SK-MEL-5 (cell line): ENCODE measurements around the gene ACTR10. TPM values are rescaled to one million over a fixed set of nuclear protein-coding genes. Genes with fewer than 3 reads are reported as not detected.
A peak's percentile ranks its signal among the peaks of the same experiment; 100 is the strongest.

ENCODE experiments used
- DNase-seq: peaks from one replicate; pipeline ENCODE4 v3.0.0-alpha.2; 2016; ENCODE audit warnings: low read depth, low spot score
- in situ Hi-C: cut with HindIII; loops from 2 replicates; pipeline ENCODE4 v1.10.0; 2016; ENCODE audit warnings: low sequenced_read_pairs, high pct_unique_total_duplicates, low pct_unique_long_range_greater_than_20kb
- polyA plus RNA-seq, 2 experiments: library from polyadenylated mRNA; depleted of rRNA; stranded (reverse); fragments of >200 nt; gene quantifications; 2 replicates each; pipeline ENCODE4 v1.2.3, GENCODE V29; 2015
- total RNA-seq: library from RNA; depleted of rRNA; stranded (reverse); fragments of >200 nt; shearing (Covaris generic); gene quantifications from 2 replicates; pipeline ENCODE4 v1.2.3, GENCODE V29; 2014; rRNA removed

ACTR10 gene
- total RNA-seq, result 72.9 and 79.4 TPM in 2 replicates
- polyA plus RNA-seq (2015; cell fraction: cytosol; rRNA removed), result 50.2 and 69.7 TPM in 2 replicates
- 32.6 and 39.7 TPM in 2 replicates for polyA plus RNA-seq (2015; cell fraction: nucleus; rRNA removed)

DNA sequence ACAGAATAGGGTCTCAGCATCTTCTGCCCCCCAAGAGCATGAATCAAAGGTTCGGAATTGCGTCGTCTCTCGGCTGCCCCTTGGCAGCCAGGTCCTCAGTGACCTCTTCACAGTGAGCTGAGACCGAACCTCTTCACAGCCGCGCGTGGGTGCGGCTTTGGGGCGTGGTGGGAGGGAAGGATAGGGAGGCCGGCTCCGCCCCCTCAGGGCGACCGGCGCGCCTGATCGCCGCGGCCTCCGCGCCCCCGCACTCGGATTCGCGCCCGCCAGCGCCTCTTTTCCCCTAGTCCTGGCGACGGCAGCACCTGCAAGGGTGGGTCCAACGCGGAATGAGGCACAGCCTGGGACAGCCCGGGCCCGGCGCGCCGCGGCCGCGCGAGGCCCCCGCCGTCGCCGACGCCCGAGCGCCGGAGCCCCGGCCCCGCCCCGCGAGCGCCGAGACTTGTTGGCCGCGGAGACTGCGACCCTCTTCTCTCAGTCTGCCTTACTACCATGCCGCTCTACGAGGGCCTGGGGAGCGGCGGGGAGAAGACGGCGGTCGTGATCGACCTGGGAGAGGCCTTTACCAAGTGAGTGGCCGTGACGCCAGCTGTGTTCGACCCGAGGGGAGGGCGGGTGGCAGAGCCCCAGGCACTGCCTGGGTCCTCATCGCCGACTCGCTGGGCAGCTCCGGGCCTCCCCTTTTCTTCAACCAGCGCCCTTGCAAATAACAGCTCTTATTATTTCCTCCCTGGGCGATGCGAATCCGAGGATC lies at the start of gene ACTR10:
TSS of gene ACTR10 (plus strand) at position 424 of the 754 bp plus-strand sequence. CDS start at position 493, 69 bp downstream.
- in situ Hi-C loops, result no loop called here

DNA sequence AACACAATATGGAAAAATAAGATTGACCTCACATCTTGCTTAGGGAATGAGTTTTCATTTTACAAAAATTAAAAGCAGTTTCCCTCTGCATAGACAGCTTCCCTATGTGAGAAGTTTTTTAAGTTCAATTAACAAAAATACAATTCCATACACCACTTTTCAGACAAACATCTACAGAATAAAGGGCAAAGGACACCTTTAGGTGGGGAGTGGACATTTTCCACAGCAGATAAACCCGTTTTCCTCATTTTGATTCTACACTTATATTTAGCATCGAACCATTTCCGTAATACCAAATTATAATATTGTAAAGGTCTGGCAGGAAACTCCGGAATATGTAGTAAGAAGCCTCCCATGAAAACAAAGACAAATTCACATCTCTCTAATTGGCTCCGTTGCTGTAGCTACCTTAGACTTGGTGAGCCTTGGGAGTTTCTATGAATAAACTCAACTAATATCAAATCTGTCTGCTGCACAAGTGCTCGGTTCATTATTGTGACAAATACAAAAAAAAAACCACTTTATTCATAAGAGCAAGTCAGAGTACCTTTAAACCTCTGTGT lies 49.6 kb upstream of the ACTR10 start:
- DNase-seq, result no peak
- in situ Hi-C loops, result no loop called here

More for the DNA sequence above, at the start of gene ACTR10:
- peak; percentile 78 for DNase-seq

DNA sequence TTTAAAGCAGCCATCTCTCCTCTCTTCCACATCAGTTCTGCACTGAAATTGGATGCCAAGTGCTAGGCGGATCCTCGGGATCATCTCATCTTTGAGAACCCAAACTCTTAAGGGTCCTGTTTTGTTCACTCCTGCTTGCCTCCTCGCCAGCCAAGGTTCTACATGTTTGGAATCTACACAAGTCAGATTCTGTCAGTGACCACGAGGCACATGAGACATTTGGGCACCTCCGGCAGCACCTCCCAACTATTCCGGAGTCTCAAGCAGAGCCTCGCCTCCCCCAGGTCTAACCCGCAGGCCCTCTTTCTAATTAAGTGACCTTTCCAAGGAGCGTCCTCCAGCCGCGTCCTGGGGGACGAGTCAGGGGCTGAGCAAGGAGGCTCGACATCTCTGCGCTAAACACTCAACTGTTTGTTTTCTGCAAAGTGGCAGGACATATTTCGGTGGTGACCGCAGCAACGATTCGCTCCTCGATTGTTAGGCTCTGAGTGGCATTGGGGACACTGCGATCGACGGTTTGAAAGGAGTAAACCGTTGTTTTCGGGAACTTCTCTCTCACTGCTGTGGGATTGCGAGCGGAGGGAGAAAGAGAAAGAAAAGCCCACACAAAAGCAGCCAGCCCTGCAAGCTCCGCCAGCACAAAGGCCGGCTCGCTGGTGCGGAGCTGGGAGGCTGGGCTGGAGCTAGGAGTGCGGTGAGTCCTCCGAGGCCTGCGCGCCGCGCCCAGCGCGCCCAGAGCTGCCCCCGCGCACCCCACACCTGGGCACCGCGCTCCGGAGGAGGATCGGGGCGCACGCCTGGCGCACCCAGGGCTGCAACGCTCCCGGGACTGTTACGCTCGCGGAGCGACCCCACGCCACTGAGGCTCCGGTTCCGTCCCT lies 48.6 kb upstream of the ACTR10 start:
- in situ Hi-C loops, result no loop called here

DNA sequence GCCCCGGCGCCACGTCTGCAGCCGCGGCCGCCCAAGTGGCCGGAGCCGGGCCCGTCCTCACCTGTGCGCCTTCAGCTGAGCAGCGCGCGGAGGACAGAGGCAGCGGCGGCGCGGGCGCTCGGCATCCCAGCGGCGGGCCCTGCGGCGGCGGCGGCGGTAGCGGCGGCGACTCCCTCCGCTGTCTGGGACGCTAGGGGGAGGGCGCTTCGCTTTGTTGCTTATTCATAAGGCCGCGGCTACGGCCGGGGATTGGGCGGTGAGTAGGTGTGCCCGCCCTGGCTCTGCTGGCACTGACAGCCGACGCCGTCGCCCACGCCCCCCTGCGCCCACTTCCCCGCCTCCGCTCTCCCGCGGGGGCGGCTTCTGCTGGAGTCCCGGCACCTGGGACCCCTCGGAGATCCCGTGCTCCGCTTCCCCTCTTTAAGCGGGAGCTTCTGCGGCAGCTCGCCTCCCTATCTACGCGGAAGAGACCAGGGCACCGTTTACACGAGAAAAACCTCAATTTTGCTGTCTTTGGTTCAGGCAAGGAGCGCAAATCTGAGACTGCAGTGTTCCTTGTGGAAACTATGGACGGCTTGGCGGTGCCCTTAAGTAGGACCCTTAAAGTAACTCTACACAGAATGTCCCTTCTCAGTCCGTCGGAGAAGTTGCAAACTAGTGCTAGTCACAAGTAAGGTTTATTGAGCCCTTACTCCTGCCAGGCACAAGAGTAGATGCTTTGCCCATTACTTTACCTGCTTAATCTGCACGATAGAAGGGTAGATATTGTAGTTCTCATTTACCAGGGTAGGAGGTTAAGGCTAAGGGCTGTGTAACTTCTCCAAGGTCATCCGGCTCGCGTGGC lies 47.7 kb upstream of the ACTR10 start, which contains the start of gene ARMH4:
TSS of gene ARMH4 (minus strand) at position 200 of the 844 bp plus-strand sequence. CDS start 12,855 bp downstream, outside the sequence.
- DNase-seq, result peak; percentile 85
- in situ Hi-C loops, result no loop called here

More for the DNA sequence above, 48.6 kb upstream of the ACTR10 start:
- DNase-seq, result no peak

DNA sequence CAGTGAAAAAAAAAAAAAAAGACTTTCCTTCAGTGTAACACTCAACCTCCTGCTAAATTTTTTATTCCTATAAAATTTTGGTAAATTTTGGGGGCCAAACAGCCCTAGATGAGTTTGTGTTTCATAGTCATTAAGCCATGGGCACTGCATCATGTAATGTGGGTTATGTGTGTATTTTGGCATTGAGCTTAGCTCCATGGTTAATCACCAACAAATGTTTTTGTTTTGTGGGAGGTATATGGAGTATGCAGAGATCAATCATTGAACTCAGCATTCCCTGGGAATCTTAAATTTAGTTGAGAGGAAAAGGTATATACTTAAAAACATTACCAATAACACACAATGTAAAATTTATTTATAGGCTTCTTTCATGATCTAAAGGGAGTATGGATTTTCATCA lies 39.4 kb upstream of the ACTR10 start:
- in situ Hi-C loops, result no loop called here
- DNase-seq, result no peak

DNA sequence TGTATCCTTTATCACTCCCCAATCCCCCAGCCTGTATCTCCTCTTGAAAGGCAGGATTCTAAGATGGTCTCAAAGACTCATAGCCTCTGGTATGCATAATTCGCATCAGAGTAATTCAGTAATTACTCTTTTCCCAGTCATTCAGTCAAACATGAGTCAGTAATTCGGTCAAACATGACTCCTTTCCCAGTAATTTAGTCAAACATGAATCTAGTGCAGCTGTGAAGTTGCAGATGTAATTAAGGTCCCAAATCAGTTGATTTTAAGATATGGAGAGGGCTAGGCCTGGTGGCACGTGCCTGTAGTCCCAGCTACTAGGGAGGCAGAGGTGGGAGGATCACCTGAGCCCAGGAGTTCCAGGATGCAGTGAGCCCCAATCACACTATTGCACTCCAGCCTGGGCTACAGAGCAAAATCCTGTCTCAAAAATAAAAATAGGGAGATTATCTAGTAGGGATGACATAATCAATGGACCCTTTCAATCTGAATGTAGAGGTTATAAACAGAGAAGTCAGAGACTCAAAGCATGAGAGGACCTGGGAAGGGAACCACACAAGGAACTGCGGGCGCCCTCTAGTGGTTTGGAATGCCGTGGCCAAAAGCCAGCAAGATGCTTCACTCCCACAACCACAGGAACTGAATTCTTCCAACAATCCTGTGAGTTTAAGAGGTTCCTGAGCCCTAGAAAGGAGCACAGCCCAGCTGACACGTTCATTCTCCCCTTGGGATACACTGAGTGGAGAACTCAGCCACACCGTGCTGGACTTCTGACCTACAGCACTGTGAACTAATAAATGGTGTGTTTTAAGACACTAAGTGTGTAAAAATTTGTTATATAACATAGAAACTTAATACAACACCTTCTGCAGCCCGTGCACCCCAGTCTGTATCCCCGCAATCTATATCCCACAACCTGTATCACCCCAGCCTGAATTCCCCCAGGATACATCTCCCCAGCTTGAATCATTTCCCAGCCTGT lies 33.7 kb upstream of the ACTR10 start:
- peak; percentile 82 for DNase-seq
- in situ Hi-C loops, result no loop called here

DNA sequence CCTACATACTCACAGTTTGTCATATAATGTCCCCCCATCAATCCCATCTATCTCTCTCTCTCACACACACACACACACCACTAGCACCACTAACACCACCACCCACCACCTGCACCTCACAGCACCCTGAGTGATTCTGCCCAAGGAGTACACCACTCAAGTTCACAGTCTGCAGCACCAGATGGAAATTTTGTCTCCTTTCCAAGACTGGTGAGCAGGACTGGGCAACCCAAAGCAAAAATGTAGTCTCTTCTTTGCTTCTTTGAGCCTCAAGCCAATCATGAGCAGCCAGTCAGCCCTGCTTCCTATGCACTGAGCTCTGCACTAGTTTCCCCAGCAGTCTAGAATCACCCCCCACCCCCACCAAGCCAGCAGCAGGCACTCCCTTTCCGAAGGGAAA lies 32.9 kb upstream of the ACTR10 start:
- DNase-seq, result no peak
- in situ Hi-C loops, result no loop called here

DNA sequence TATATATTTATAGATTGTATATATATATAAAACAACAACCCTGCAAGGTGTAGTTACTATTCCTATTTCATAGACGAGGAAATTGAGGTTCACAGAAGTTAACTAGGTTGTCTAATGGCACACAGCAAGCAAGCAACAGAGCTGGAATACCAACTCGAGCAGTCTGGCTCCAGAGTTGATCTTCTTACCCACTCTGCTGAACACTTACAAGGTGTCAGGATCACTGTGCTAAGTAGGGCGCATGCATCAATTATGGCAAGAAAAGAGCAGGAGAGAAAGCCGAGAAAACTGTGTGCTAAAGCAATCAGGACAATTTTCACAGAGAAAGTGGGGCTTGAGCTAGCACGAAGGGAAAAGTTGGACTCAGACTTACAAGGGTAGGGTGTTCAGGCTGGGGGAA lies 32.1 kb upstream of the ACTR10 start:
- DNase-seq, result no peak
- in situ Hi-C loops, result no loop called here

DNA sequence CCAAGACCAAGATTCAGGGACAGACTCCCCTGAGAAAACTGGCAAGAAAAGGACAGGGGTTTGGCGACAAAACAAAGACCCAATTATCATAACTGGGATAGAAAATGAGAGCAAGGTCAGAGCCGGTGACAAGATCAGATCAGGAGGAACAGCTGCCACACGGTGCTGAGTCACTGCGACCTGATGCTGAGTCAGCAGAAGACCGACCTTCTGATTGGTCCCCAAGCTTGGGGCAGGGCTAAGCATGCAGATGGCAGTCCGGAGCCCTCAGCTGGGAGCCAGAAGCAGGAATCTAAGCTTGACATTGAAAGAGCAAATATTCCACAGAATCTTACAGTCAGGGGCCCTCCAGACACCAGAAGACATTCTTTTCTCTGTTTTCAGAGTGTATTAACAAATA lies 28.9 kb upstream of the ACTR10 start:
- in situ Hi-C loops, result no loop called here
- DNase-seq, result peak; percentile 81

DNA sequence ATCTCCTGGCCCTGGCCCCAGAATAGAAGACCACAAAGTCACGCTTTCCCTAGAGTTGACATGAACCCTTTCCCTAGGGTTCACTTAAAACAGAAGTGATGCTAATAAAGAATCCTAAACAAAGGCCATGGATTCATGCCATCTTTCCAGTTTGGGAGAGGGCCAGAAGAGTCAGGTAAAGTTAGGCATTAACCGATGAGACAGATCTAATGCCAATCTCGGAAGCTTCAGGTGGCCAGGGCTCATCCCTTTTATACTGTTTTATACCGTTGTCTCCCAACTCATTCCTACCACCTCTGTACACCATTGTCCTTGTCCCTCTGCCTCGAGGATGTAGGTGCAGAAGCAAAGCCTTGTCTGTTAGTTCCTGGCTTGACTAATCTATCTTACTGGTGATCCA lies 22.8 kb upstream of the ACTR10 start:
- in situ Hi-C loops, result no loop called here
- DNase-seq, result no peak

DNA sequence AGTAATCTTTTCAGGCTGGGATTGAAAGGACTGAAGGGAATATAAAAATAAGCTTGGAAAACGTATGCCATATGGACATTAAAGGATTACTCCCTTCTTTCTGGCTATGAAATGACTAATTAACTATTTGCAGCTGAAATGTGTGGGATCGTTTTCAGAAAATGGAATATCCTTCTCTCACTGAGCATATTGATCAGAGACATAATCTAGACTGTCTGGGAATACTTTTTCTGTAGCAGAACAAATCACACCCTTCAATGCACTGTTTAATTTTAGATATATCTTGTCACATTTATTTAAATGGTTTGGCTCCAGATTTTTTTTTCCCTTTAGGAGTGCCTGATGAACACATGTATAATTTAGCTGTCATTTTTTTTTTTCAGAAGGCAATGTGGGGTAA lies 10.8 kb upstream of the ACTR10 start:
- in situ Hi-C loops, result no loop called here
- no peak for DNase-seq

DNA sequence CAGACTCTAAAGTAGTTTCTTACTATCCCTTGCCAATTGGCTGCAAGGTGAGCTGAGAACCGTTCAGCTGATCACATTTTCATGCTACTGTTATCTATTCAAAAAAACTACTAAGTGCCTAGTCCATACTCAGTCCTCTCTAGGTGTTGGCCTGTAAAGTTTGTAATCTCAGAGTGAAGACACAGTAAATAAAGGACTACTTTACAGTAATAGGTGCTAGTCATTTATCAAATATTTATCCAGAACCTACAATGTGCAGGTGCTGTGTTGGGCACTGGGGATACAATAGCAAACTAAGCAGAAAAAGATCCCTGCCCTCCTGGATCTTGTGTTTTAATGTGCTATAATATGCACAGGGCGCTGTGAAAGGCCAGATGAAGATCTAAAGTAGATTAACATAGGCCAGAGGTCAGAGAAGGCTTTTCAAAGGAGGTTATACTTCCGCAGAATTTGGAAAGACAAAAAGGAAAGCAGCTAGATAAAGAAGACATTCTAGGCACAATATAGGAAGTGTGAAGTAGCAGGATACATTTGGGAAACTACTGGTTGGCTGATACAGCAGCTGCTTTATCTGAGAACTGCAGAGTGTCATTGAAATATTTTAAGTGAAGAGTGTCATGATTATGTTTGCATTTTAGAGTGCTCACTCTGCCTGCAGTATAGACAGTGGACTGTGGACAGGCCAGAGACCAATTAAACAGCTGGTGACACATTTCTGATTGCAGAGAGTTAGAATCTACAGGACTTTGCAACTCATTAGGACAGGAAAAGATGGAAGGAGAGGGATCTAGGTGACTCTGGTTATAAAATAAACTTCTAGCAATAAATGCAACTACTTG lies 8.0 kb upstream of the ACTR10 start:
- in situ Hi-C loops, result no loop called here
- DNase-seq, result no peak

DNA sequence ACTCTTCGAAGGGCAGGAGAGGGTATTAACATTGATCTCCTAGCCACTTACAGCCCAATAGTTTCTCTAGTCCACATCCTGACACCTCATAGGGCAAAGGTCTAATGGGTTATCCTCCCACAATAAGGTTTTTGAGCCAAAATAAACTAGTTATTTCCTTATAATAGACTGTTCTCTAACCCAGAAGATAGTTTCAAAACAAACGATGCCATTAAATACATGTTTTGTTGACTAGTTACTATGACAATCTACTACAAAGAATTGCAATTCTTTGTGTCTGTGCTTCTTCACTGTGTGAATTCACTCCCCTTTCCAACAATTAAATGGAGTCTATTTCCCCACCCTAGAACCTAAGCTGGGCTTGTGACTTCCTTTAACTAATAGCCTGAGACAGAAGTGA lies 6.4 kb upstream of the ACTR10 start:
- in situ Hi-C loops, result no loop called here

DNA sequence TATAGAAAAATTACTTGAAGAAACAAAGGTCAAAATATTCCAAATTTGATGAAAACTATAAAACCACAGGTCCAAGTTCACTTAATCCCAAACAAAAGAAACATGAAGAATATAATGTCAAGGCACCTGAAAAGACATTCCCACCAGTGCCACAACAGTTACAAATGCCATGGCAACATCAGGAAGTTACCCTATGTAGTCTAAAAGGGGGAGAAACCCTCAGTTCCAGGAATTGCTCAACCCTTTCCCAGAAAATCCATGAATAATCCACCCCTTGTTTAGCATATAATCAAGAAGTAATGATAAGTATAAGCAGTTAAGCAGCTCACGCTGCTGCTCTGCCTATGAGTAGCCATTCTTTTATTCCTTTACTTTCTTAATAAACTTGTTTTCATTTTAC lies 3.8 kb upstream of the ACTR10 start:
- in situ Hi-C loops, result no loop called here
- no peak for DNase-seq

More for the DNA sequence above, 6.4 kb upstream of the ACTR10 start:
- DNase-seq, result no peak

DNA sequence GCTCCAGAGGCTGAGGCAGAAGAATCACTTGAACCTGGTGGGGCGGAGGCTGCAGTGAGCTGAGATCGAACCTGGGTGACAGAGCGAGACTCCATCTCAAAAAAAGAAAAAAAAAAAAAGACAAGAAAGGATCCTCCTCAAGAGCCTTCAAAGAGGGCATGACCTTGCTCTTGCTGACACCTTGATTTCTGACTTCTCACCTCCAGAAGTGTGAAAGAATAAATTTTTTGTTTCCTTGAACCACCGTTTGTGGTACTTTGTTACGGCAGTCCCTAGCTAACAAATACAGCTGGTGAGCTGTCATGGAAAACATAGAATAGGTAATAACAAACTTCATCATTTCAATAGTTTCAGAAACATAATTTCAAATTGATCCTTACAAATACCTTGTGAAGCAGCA lies 1.9 kb upstream of the ACTR10 start:
- in situ Hi-C loops, result no loop called here
- DNase-seq, result no peak
